GM18499 (cell line): Measurements from ENCODE around the gene DDO.

ENCODE experiments used
- ATAC-seq: cut with Tn5 transposase; IDR thresholded peaks from one replicate; pipeline ENCODE4 v1.9.1; 2021; ENCODE audit warnings: moderate number of reproducible peaks; ENCODE audit not compliant: insufficient read depth, unreplicated experiment

The DDO gene

DNA sequence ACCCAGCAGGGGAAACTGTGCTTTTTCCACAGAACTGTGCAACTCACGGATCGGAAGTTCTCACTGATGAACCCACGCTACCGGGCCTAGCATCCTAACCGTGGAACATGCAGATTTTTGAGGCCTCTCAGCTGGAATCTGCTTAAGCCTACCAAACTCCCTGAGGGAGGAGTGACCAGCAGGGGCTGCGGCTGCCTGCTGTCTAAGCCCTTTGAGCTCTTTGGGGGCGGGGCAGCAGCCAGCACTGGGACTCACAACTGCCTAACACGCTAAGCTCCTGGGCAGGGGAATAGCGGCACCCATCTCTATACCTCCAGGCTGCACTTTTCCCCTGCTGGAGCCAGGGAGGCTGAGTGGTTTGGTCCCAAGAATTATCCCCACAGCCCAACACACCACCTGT lies 36.8 kb downstream of the DDO start:
- ATAC-seq, result no peak

DNA sequence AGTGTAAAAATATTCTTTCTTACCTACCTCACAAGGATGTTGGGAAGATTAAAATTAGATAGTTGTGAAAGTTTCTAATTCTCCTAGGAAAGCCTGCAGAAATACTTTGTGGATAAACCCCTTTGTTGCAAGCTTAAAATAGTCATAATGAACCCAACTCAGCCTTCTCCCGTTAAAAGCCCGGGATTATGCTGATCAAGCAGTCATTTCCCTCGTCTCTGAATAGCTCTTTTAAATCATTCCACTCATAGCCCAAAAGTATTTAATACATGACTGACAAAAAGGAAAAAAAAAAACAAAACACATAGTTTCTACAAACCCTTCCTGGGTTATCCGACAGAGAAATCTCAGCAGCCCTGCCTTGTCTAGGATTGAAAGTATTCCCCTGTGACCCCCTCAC lies 46.3 kb downstream of the DDO start:
- no peak for ATAC-seq

DNA sequence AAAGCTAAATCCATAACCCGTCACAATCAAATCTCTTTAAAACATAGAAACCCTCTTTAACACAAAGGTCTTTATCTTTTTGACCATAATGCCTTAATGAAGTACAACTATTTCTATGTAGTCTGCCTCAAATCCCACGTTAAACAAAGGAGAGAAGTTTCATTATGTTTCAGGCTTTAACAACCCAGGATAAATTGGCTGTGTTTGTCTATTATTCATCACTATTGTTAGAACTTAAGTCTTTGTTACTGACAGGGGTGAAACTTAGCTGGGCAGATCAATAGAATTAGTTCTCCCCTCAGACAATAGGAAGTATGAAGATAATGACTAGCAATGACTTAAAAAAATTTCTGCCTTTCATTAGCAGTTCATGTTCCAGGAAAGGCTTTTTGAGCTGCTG lies 47.1 kb downstream of the DDO start:
- no peak for ATAC-seq

DNA sequence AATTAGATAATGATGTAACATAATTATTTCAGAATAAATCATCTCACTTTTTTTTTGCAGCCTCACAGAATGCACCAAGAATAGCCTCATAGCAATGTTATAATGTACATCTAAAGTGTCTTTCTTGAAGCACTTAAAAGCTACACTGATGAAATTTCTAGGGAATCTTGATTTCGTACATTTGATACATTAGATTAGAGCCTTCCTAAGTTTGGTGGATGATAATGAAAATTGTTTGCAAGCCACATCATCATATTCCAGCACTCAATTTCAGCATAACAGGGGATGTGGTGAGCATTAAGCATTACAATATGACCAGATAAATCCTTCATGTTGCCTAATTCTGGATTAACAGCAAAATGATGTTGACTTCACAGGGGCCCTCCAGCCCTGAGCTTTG lies 47.5 kb downstream of the DDO start:
- ATAC-seq, result no peak

DNA sequence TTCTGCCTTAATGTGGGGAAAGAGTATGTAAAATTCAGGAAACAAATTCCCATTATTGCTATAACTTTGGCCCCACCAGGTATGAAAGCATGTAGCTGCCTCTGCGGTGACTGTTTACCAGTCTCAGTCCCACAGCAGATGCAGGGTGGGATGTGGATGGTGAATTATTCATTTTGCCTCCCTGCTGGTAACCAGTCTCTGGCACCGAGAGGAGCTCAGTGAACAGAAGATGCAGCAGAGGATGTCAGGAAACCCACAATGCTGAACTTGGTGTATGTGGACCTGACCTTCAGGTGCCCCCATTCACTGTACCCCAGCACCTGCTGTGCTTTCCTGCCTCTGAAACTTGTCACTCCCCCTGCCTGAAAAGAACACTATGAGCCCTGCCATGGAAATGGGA lies 48.4 kb downstream of the DDO start:
- no peak for ATAC-seq

DNA sequence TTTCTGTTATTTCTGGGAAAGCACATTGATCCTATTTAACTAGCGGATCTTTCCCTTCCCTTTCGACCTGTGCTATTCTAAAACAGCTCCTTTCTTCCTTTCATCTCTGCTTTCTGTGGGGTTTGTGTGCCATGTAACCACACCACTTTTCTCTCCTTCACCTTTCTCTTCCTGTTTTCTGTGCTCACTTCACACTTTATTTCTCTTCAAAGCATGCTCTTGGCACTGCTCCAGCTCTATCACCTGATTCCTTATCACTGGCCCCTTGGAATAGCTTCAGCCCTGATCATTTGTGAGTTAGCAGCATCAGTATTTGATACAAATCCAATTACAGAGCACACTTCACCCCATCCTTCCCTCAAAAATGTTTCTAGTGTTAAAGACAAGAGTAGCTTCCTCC lies 49.1 kb downstream of the DDO start:
- no peak for ATAC-seq

DNA sequence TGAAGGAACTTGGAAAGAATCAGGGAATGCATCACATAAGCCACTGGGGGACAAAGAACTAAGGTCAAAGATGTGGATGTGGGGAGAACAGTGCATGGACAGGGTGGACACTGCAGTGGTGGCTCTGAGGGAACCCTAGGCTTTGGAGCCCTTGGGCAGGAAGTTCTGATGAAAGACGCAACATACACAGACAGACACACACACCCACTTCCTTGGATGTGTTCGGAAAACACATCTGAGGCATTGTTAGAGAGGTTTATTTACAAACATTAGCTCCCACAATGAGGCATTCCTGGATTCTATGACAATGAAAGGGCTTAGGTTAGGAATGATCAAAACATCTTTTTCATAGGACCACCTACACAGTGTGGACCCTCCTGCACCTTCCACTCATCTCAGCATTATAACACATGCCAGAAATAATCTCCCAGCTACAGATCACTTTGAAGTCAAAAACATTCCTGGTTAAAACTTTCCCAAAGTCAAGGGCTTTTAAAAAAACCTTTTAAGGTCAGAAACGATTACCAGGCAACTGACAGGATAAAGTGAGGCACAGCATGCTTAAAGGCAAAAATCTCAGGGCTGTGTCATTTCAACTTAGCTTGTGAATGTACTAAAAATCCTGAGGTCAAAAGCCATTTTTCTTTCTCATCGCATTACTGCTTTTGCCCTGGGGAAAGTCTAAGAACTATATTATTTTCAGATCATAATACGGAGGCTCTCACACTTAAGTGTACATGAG lies 50.8 kb downstream of the DDO start:
- ATAC-seq, result no peak

DNA sequence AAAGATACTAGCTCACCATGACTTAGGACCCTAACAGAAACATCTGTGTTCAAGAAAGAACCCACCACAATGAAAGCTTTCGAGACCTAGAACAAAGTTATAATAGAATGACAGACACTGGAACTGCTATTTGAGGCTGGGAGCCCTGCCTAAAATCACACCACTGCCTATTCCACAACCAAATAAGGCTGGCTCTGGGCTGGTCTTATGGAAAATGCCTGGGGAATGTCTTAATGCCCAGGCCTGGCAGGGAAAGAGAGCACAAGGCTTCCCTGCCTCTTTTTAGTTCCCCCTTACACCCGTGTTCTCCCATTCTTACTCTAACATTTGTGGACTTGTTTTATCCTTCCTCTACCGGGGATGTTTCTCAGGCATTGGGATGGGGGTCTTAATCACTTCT lies 51.6 kb downstream of the DDO start:
- ATAC-seq, result no peak

DNA sequence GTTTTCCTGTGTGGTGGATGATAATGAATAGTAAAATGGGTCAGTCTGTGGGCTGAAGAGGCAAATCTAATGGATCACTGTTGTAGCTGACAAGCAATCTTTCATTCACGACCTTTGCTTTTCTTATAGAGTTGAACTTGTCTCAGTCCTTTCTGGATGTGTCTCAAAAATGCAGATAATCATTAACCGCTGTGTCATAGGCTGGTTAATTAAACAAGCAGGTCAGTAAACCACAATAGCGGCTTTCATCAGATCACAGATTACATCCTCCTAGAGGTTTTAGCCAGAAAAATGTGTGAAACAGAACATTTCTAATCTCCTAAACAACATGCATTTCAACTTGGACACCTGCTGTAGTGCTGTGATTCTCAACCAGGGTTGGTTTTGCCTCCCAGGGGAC lies 54.7 kb downstream of the DDO start:
- no peak for ATAC-seq

DNA sequence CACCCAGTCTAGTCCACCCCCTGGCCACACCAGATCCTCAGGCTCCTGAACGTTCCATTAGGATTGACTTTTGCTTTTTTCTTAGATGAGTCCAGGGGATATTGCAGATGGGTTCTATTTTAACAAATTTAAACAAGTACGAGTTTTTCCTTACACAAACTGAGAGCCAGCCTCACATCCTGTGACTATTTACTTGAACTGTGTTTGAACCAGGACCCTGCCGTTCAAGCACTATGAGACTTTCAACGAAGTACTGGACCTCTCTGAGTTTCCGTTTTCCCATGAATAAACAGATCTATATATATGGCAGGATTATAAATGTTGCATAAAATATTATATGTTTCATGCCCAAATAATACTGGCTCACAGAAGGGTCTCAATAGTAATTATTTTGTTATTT lies 55.8 kb downstream of the DDO start:
- ATAC-seq, result no peak

DNA sequence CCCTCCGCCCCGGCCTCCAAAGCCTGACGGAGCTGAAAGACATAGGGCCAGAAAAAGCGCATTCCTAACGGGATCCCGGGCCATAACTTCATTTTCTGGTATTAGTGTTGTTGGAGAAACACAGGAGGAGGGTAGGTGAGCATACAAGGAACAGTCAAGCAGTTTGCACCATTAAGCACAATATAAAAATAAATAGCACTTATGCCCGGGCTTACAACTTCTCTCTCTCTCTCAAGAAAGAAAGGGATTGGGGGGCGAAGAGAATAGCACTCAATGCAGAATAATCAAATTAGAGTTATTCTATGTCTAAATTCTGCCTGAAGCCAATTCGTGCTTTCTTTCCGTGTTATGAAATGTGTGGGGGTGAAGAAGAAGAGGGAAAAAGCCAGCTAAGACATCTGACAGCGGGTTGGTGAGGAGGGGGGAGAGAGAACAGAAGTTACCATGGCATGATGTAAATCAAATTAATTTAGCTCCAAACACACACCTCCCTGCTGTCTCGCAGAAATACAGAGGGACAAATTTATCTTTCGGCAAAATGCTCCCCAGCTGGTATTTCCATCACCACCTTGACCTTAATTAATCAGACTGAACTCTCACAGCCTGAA lies 56.7 kb downstream of the DDO start:
- no peak for ATAC-seq

DNA sequence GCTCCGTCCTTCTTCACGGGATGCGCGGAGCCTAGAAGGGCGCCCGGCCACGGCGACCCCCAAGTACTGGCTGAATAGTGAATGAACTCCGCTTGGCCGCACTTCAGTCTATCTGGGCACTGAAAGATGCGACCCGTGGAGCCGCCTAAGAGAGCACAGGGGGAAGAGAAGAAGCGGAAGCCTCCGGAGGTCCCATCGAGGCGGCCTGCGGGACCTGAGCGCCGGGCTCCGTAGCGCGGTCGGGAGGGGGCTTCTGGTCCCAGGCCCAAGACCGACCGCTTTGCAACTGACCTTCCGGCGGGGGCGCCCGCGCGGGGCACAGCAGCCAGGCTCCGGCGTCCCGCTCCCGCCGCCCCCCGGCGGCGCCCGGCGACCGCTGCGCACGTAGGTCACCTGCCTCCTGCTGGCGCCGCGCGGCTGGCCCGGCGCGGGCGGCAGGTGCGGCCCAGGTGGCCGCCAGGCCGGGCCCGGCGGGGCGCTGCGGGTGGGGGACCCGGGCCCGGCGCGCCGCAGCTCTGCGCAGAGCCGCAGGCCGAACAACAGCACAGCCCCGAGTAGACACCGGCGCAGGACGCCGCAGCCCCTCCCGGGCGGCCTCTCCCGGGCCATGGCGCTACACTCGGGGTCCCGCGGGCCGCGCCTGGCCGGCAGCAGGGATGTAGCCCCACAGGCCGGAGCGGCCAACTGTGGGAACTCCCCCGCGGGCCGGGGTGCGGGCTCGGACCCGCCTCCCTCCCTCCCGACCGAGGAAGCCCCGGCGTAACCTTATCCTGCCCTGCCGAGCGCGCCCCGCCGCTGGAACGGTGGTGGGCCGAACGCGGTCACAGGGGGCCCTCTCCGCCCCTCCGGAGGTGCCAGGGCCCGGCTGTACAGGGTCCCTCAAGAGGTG lies 57.5 kb downstream of the DDO start, which contains the start of gene METTL24:
METTL24 (minus strand) TSS at position 686 of the 889 bp plus-strand sequence; CDS start at position 609, 77 bp downstream.
- ATAC-seq, result no peak

DNA sequence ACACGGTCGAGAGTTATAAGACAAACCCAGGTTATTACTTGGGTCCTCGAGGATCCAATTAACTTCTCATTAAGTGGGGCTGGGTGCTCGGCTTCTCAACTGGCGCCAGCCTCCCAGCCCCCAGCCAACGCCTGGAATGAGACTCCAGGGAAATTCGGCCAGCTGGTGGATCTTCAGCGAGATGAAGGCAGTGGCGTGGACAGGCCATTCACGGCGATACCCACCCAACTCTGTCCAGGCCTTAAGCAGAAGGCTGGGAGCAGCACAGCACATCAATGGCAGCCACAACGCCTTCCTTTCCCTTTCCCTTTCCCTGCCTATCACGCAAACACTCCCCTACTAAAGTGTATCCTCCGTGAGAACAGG lies 58.1 kb downstream of the DDO start:
- ATAC-seq, result no peak

DNA sequence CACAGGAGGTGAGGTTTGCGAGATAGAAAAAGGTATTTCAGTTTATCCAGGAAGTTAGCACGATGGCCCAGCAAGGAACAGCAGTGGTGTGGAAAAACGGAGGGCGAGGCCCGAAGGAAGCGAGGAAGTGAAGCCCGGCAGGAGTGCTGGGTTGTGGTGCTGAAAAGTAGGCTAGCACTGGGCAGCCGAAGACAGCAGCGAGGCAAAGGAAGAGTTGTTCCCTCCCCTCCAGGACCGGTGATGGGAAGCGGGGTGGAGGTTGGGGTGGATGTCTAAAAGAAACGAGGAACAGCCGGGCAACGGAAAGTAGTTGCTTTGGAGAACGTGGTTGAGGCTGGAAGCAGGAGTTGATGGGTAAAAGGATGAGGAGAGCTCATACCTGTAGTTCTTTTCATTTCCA lies 58.6 kb downstream of the DDO start:
- ATAC-seq, result no peak

DNA sequence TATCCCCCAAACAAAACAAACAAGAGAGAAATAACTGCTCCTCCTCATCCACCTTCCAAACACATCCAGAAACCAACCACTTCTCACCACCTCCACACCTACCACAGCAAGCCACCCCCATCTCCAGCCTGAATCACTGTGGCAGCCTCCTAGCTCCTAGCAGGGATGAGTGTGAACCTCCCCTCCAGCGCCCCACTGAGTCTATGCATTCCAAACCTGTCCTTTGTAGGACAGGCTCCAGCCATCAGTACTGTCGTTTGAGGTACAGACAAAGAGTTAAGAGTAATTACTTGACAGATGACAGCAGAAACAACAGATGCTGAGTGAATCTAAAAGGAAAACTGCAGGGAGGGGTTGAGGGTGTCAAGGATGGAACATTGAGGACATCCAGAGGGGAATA lies 59.6 kb downstream of the DDO start:
- no peak for ATAC-seq

DNA sequence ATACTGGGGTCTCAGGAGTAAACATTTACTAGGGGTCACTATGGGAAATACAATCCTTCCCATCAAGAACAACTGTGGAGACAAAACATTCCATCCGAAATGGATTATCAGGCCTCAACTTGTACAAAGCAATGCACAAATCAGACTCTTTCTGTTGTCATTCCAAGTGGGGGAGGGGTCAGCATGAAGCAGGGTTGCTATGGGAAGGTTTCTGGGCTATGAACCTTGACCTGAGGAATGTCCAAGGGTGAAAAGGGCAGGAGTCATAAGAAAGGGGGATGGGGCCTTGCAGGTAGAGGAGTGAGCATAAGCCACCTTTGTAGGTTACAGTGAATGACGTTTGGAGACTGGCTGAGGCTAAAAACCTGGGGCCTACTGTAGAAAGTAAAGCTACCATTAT lies 60.4 kb downstream of the DDO start:
- ATAC-seq, result no peak

DNA sequence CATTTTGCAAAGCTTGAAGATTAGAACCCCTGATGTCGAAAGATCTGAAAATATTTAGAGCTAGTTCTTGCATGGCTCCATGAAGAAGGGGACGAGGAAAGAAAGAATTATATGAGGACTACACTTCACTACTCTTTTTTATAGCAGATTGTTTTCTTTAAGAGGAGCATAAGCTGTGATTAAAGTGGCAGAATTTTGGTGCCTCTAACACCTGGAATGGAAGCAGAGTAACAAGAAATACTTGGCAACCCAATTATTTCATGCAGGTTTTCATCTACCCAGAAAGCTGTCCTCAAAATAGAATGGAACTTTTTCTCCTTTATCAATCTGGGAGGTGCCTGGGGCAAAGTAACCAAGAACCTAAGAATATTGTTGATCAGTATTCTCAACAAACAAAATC lies 61.2 kb downstream of the DDO start:
- no peak for ATAC-seq

DNA sequence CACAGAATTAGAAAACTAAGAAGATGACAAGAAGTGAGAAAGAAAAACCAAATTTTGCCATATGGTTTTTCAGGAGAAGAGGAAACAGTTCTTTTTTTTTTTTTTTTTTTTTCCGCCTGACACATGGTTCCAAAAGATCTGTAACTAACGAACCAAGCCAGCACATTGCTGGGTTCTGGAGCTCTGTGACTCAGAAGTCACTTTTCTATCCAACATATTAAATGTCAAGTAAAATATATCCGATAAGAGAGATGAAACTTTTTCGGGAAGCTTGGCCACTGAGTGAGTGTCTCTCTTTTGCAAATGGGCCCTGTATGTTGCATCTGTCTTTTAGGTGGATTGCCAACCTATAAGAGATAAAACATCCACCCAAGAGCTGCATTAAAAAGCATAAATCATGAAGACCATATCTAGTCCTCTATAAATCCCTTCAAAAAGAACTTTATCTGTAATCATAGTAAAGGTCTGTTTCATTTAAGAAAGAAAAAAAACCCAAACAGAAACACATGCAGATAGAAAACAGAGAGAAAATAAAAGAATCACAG lies 61.8 kb downstream of the DDO start:
- ATAC-seq, result no peak

DNA sequence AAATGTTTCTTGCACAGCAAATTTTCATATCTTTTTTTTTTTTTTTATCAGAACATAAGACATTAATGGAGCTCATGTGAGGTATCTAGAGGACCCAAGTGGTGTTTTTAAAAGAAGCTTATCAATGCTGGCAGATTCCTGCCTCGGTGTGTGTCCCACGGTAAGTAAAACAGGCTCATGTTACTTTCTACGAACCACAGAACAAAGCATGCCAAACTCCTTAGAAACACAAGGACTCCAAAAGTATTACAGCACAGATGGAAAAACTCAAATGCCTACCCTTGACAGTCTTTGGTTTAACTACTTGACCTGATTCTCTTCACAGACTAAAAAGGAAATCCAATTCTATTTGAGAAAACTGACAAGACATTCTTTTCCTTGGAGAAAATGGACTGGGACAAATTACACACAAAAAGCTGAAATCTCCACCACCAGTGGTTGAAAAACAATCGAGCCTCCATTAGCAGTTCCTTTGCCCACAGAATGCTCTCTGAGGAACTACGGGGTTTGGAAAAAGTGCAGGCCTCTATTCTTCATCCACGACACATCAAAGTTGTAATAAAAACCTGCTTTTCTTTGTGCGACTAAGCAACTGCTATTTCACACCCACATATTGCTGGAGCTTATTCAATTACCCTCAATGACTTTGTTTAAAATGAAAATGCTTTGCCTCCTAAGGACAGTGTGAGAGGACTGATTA lies 62.7 kb downstream of the DDO start:
- no peak for ATAC-seq

DNA sequence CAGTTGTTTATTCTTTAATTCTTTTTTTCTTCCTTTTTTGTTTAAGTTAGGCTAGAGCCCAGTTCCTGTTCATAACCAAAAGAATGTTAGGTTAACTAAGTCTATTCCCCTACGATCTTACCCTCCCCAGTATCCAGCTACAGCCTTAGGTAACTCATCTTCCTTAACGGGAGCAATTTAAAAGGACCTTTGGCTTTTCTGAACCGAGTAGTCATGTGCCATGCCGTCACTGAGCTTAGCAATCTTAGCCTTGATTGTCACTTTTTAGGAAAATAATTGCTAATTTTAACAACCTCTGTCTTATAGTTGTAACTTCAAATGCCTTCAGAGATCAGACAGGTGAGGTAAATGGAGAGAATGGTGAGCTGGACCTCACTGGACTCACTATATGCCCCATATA lies 63.4 kb downstream of the DDO start:
- ATAC-seq, result no peak
